ENCODE measurements around the gene KRTAP10-9.
"Not testable (repeated sequence)": the region's sequence is repeated elsewhere in the genome, so short reads cannot be mapped to it uniquely, and the experiment has no call there.

The KRTAP10-9 gene, protein sequence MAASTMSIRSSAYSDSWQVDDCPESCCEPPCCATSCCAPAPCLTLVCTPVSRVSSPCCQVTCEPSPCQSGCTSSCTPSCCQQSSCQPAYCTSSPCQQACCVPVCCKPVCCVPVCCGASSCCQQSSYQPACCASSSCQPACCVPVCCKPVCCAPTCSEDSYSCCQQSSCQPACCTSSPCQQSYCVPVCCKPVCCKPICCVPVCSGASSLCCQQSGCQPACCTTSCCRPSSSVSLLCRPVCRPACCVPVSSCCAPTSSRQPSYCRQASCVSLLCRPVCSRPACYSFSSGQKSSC

DNA sequence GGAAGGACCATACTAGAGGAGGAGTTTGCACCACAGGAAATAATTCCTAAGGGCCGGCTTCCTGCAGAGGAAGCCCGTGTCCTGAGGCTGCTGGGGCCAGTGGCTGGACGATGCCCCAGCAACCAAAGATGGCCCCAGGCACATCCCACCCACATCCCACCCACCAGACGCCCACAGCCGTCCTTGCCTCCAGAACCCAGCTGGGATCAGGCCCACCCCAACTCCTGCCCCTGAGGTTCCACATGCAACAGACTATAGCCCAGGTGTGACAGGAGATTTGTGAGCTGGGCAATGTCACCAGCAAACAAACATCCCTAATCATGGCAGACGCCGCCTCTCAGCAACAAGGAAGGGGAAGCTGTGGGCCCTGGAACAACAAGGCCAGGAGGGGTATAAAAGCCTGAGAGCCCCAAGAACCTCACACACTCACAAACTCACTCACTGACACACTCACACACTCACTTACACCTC lies at the start of gene KRTAP10-9:
KRTAP10-9 (plus strand) TSS at position 421 of the 471 bp plus-strand sequence. CDS start 79 bp downstream, outside the sequence.
- no peak for DNase-seq

DNA sequence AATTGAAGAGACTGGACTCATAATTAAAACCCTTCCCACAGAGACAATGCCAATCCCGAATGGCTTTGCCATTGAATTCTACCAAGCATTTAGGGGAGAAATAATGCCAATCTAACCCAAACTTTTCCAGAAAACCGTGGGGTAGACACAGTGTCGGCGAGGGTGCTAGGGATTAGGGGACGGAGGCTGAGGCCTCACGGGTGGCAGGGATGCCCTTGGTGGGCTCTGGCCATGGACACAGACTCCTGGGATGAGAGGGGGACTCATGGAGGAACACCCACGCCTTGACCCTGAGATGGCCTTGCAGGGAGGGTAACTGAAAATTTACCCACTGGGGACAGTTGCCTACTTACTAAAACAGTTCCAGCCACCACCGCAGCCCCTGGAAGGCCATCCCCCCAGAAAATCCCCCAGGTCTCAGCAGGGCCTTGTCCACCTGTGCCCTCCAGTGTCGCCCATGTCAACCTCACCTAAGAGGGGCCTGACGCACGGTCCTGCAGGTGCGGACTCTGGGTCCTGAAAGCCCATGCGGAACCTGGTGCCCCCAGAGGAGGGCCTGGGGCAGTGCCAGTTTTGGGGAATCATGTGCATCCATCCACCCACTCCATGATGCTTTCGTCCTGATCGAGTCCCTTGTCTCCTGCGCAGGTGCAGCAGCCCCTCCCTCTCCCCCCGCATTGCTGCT lies 48.4 kb upstream of the KRTAP10-9 start:
- no peak for DNase-seq

DNA sequence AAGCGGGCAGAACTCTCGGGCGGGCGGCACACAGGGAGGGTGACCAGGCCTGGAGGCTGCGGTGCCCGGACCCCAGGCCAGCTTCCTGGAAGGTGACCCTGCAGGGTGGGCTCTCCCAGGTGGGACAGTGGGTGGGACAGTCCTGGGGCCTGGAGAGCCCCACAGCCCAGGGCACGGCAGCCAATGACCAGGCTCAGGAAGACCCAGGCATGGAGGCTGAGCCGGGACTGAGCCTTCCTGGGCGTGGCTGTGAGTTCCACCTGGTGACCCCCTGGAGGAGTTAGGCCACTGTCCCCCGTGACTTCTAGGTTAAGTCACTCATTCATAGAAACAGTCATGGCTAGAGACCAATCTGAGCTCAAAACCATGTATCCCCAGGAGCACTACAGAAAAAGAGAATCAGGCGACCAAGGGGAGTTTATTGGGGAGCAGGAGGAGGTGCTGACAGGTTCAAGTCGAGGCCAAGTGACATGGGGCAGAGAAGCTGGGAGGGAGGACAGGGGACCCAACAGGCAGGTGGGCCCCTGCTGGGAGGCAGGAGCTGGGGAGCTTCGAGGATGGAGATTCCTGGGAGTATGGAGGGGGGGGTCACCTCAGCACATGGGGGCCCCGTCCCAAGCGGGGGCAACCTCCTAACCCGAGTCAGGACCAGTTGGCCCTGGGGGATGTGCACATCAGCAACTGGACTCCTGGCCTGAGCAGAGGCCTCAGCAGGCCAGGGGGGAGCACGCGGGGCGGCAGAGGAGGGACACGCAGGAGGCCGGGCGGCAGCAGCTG lies 47.6 kb upstream of the KRTAP10-9 start:
- no peak for DNase-seq

DNA sequence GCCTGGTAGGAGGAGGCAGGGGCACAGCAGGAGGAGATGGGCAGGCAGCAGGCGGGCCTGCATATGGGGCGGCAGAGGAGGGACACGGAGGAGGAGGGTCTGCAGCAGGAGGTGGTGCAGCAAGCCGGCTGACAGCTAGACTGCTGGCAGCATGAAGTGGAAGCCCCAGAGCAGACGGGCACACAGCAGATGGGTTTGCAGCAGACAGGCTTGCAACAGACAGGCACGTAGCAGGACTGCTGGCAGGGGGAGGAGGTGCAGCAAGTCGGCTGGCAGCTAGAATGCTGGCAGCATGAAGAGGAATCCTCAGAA lies 47.1 kb upstream of the KRTAP10-9 start:
- no peak for DNase-seq

DNA sequence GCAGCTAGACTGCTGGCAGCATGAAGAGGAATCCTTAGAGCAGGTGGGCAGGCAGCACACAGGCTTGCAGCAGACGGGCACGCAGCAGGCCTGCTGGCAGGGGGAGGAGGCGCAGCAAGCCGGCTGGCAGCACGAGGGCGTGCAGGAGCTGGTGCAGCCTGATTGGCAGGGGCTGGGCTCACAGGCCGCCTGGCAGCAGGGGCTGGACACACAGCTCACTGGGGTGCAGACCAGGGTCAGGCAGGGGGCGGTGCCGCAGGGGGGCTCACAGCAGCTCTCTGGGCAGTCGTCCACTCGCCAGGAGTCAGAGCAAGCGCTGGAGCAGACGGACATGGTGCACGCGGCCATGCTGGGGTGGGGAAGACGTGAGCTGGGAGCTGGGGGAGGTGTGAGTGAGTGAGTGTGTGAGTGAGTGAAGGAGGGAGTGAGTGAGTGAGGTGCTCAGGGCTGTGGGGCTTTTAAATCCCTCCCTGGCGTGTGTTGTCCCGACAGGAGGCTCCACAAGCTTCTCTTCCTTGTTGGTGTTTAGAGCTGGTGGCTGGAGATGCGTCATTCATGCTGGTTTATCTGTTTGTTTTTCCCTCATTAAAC lies 46.6 kb upstream of the KRTAP10-9 start, which contains the start of gene KRTAP10-5:
KRTAP10-5 (minus strand) TSS at position 374 of the 591 bp plus-strand sequence; CDS start at position 348, 26 bp downstream.
- peak; percentile 21 for DNase-seq

DNA sequence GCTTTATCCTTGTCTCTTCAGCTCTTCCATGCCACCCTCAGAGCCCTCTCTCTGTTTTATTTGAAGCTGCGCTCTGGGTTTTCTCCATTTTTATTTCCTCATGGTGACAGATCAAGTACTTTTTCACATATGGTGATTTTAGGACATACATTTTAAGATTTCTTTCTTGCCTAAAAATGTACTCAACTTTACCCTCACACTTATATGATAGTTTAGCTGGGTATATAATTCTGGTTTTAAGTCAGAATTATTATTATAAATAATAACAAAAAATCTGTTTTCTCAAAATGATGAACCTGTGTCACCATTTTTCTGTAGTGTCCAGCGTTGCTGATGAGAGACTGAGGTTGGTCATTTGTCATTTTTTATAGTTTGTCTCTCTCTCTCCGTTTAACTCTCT lies 45.7 kb upstream of the KRTAP10-9 start:
- no peak for DNase-seq

DNA sequence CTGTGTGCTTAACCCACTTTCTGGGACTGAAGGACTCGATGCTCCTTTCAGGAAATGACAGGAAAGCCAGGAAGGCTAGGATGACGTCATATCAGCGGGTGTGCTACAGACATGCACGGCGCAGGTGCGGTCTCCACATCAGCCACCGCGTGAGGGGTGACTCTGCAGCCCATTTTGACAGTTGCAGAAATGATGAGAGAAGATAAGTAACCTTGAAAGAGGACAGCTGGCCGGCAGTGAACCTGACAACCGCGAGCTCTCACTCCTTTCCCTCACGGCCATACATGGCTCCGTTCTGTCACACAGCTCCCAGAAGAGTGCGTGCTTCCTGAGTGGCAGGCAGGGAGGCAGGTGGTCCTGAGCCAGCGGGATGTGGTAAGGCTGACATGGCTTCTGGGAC lies 44.8 kb upstream of the KRTAP10-9 start:
- DNase-seq: peak; percentile 54

DNA sequence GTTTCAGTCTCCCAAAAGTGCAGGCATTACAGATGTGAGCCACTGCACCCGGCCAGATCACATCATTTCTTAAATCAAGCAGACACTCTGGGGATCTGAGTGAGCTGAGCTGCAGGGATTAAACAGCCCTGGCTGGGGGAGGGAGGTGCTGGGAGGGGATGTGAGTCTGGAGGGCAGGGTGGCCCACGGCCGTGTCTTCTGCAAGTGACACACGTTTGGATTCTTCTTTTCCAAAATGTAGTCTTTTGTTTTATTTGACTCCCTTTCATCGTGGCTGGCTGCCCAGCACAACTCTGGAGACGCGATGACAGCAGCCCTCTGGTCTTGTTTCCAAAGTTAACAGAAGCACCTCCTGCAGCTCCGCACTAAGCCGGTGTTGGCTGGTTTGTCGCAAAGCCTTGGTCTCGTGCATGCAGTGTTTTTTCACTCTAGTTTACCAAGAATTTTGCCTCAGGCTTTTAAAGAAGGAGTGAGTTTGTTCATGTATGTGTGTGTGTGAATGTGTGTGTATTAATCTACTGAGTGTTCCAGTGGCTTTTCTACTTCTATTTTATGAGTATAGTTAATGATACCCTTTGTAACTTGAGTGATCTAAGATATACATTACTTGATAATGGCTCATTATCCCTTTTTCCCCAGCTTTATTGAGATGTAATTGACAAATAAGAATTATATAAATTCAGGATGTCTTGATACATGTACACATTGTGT lies 43.6 kb upstream of the KRTAP10-9 start:
- peak; percentile 32 for DNase-seq

DNA sequence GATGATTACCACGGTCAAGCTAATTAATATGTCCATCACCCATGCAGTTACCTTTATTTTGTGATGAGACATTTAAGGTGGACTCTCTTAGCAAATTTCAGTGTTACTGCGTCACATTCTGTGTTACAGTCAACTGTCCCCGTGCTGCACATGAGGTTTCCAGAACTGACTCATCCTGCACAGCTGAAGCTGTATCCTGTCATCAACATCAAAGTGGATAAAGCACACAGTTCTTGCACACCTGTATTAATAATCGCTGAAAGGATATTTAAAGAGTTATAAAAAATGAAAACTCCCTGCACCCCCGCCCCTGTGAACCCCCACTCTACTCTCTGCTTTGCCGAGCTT lies 43.1 kb upstream of the KRTAP10-9 start:
- DNase-seq: peak; percentile 26

DNA sequence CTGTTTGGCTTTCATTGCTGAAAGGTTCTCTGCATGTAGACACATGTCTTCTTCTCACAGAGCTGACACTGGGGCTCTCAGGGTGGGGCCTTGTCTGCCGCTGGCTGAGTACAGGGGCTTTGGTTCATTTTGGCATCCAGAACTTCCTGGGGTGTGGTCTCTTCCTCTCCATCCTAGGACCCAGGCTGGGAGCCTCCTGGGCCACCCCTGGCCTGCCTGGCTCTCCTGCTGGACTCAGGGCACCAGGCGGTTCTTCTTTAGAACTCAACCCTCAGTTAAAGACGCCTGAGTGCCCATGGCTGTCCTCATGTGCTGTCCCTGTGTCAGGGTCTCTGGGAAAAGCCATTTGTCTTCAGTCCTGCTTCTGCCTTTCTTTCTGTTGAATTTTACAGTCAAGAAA lies 41.0 kb upstream of the KRTAP10-9 start:
- DNase-seq: no peak

DNA sequence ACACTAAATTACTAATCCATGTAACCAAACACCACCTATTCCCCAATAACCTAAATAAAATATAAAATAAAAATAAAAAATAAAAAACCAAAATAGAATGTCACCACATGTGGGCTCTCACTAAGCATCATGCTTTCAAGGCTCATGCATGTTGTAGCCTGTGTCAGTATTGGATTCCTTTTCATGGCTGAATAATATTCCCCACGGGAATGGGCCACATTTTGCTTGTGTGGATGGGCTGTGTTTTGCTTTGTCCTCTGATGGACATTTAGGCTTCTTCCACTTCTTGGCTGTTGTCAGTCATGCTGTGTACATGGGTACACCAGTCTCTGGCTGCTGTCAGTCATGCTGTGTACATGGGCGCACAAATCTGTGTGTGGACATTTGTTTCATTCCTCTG lies 37.8 kb upstream of the KRTAP10-9 start:
- DNase-seq: no peak

DNA sequence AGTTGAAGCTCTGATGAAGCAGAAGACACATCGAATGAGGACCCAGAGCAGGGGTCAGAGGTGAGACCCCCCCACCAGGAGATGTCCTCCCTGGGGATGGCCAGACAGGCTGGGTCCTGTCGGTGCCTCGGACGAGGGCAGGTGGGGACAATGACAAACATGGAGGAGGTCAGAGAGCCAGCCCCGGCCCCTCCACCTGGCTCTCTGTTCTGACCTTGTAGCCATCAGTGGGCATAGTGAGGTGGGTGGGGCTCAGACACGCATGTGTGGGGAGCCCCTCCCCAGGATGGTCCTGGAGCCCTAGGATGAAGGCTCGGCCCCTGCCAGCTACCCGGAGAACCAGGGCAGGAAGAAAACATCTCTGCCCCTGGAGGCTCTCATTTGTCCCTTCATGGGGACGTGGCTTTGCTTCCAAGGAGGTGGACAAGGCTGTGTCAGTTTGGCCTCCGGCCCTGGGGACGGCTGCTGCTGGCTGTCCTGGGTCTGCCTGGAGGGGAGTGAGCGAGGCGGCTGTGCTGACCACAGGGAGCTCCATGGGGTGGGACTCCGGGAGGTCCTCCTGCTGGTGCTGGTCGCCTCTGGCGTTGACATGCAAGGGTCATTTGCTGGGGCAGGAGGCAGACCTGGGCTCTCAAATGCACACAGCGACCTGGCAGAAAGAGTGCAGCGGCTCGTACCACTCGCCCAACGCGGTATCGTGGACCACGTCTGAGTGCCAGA lies 37.1 kb upstream of the KRTAP10-9 start:
- DNase-seq: no peak

DNA sequence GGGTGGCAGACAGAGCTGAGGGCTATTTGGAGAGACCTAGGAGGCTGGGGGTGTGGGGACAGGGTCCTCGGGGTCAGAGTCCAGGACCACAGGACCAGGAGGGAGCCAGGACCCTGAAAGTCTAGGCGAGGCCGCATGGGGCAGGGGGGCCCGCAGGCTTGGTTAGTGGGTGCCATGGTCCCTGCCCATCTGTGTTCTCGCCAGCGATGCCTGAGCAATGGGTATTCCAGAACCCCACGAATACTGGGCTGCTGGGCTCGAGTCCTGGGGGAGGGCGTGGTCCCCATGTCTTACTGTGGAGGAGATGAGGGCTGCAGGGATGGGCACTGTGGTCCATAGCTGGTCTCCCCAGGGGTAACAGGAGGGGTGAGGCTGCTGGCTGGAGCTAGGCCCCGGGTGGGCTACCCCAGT lies 36.6 kb upstream of the KRTAP10-9 start:
- DNase-seq: no peak

DNA sequence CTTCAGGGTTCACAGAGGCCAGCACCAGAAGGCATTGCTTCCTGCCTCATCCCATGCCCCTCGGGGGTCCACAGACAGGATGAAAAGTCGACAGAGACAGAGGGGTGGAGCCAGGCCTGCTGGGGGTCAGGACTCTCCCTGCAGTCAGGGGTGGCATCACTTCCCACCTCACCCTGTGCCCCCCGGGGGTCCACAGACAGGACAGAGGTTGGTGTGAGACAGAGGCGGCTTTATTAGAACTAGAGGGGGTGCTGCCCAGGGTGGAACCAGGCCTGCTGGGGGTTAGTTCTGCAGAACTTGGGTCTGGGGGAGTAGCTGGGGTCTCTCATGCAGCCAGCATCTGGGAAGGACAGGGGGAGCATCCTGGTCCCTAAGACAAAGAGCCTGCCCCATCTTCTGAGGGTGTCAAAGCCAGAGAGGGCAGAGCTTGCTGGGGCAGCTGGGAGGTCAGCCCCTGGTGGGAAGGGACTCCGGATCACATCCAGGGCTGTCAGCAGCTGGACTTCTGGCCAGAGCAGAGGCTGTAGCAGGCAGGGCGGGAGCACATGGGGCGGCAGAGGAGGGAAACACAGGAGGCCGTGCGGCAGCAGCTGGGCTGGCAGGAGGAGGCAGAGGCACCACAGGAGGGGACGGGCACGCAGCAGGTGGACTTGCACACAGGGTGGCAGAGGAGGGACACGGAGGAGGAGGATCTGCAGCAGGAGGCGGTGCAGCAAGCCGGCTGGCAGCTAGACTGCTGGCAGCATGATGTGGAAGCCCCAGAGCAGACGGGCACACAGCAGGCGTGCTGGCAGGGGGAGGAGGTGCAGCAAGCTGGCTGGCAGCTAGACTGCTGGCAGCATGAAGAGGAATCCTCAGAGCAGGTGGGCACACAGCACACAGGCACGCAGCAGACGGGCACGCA lies 35.7 kb upstream of the KRTAP10-9 start:
- DNase-seq: not testable (repeated sequence)

DNA sequence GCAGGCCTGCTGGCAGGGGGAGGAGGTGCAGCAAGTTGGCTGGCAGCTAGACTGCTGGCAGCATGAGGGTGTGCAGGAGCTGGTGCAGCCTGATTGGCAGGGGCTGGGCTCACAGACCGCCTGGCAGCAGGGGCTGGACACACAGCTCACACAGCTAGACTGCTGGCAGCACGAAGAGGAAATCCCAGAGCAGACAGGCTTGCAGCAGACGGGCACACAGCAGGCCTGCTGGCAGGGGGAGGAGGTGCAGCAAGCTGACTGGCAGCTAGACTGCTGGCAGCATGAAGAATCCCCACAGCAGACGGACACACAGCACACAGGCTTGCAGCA lies 35.1 kb upstream of the KRTAP10-9 start:
- not testable (repeated sequence) for DNase-seq

DNA sequence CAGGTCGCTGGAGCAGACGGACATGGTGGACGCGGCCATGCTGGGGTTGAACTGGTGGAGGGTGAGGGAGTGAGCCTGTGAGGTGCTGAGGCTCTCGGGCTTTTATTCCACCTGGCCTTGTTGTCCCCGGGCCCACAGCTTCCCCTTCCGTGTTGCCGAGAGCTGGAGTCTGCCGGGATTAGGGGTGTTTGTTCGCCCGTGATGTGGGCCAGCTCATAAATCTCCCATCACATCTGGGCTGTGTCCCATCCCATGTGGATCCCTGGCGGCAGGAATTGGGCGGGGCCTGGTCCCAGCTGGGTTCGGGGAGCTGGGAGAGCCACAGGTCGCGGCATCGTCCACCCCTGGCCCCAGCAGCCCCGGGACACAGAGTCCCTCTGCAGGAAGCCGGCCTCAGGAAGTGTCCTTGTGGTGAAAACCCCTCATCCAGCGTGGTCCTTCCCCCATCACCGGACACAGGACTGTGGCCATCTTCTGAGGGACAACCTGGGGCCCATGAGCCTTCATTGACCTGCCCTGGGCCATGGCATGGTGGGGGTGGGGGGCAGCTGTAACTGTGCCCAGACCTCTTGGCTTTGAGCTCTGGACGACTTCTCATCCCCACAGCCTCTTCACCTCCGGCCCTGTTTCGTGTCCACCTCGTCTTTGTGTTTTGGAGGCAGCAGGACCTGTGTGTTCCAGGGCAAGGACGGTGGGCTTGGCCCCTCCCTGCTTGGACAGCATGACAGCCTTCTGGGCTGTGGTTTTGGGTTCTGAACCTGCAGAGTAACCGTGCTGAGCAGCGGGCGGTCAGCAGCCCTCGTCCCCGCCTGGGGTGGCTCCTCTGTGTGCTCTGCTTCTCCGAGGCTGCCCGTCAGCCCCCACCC lies 34.2 kb upstream of the KRTAP10-9 start, which contains the start of gene KRTAP10-6:
KRTAP10-6 (minus strand) TSS at position 60 of the 866 bp plus-strand sequence; CDS start at position 39, 21 bp downstream.
- DNase-seq: no peak

DNA sequence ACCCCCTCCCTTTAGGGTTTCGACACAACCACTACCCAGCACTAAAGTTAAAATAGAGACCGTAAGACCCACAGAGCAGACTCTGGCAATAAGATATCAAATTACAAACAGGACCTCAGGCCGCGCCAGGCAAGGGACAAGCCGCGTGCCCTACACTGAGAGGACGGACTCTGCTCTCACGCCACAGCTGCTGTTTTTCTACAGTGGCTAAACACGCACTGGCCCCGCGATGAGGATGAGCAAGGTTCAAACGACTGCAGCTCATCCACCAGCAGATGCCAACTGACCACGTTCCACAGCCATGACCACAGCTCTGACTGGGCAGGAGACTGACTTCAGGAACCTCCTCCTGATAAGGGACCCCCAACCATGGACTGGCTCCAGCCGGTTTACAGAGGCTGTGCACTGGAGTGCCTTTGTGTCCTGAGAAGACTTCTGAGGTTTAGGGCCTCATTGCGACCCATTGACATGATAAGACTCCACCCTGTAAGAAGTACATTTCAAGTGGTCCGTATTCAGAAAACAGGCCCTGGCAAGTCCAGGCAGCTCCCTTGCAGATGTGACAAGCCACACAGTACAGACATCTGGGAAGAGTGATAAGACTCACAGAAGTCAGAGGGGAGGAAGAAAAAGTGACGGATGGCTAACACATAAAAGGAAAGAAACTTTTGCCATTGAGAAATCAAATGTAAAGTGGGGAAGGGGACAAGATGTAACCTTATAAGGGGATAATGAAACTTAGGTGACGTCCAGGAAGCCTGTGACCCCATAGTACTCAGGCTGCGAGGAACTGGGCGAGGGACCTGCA lies 33.1 kb upstream of the KRTAP10-9 start:
- DNase-seq: no peak

DNA sequence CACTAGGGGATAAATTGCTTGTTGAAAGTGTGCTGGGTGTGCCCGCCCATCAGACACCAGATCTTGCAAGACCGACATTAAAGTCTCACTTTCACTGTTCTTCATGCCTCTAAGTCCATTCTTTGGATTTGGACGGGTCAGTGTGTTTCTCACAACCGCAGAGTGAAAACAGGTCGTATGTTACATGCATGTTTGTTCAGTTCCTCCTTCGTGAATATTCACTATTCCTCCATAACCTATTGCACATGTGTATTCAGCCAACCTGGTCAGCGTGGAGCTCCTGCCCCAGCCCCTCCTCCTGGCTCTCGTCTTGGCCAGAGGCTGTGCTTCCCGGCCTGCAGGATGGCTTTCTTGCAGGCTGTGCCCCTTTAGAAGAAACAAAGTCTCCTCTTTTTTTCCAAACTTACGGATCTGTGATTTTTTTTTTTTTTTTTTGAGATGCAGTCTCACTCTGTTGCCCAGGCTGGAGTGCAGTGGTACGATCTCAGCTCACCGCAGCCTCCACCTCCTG lies 32.4 kb upstream of the KRTAP10-9 start:
- no peak for DNase-seq

DNA sequence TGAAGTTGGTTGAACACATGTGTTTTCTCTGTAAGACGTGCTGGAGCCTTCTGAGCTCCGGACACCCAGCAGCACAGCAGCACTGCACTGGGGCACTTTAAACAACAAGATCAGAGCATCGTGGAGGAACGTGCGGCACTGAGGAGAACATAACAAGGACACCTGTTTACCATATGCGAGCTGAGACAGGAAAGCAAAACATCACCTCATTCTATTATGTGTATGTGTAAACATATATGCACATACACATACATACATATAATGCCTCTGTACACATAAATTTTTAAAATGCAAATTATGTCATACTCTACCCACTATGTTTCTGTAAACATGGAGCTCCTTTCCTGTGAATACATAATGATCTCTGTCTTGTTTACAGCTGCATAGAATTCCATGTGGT lies 31.4 kb upstream of the KRTAP10-9 start:
- DNase-seq: no peak
